Endothelial cell of umbilical vein (primary cell): ENCODE data around the gene DLD.

ENCODE experiments used
- CTCF ChIP-seq, 2 donors: IDR thresholded peaks; 1 replicate in 1 of 2; 2 replicates in 1 of 2; pipeline ENCODE4 v1.5.1; 2011; ENCODE audit warnings: low read length in 2 of 2, mild to moderate bottlenecking in 2 of 2, moderate library complexity in 2 of 2, control low read depth in 1 of 2, inconsistent platforms in 1 of 2, low read depth in 1 of 2; ENCODE audit not compliant: insufficient read depth in 1 of 2; ENCODE audit errors: extremely low read depth in 1 of 2
- EZH2 ChIP-seq: IDR thresholded peaks from 2 replicates; pipeline ENCODE4 v1.6.1; 2012; ENCODE audit warnings: borderline replicate concordance, low read depth, mild to moderate bottlenecking, moderate library complexity, low read length, inconsistent platforms; ENCODE audit not compliant: severe bottlenecking
- MYC ChIP-seq: IDR thresholded peaks from one replicate; pipeline ENCODE4 v1.6.1; 2011; ENCODE audit warnings: mild to moderate bottlenecking, low read depth, low read length
- POLR2A ChIP-seq: IDR thresholded peaks from 2 replicates; pipeline ENCODE4 v1.6.1; 2012; ENCODE audit warnings: low read depth, mild to moderate bottlenecking, control low read depth, low read length
- POLR2AphosphoS5 ChIP-seq: IDR thresholded peaks from 2 replicates; pipeline ENCODE4 v1.6.1; 2012; ENCODE audit warnings: low read depth, mild to moderate bottlenecking, control low read depth, low read length, moderate library complexity; ENCODE audit not compliant: insufficient read depth

GRCh38 chr7:107909445-107909844 lies 18.5 kb downstream of the DLD start:
- no peak for TF ChIP-seq CTCF (IDR thresholded peaks at IDR 0.05; ENCODE audit: extremely low read depth in 1 of 2, insufficient read depth in 1 of 2, low read depth in 1 of 2, low read length in 2 of 2)
- TF ChIP-seq POLR2AphosphoS5 = no peak
- no peak for TF ChIP-seq POLR2A
- no peak for TF ChIP-seq MYC
- no peak for TF ChIP-seq EZH2
